ENCODE measurements around the gene BST1.

DNA sequence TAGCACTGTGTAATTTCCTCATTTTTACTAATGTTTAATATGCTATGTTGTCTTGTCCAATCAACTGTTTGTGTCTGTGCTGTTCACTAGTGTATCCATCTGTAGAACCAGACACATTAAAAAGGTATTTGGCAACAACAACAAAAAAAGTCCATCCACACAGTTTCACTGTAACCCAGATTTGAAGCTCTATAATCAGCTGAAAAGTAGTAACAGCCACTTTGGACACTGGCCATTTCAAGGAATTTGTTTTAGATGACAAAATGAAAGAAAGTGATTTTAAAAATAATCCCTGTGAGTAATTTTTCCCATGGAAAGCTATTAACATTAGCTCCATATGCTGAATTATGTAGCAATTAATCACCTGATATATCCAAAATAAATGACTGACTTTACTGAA is 45.5 kb upstream of the BST1 start:
- TF ChIP-seq, protein P1, sequence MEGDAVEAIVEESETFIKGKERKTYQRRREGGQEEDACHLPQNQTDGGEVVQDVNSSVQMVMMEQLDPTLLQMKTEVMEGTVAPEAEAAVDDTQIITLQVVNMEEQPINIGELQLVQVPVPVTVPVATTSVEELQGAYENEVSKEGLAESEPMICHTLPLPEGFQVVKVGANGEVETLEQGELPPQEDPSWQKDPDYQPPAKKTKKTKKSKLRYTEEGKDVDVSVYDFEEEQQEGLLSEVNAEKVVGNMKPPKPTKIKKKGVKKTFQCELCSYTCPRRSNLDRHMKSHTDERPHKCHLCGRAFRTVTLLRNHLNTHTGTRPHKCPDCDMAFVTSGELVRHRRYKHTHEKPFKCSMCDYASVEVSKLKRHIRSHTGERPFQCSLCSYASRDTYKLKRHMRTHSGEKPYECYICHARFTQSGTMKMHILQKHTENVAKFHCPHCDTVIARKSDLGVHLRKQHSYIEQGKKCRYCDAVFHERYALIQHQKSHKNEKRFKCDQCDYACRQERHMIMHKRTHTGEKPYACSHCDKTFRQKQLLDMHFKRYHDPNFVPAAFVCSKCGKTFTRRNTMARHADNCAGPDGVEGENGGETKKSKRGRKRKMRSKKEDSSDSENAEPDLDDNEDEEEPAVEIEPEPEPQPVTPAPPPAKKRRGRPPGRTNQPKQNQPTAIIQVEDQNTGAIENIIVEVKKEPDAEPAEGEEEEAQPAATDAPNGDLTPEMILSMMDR (conservative IDR thresholded peaks at IDR 0.05; ENCODE audit: low read depth, low read length): no peak
- TF ChIP-seq EZH2 (IDR thresholded peaks at IDR 0.05; ENCODE audit: low read length, unreplicated experiment): no peak
- no peak for TF ChIP-seq EZH2phosphoT487 (IDR thresholded peaks at IDR 0.05; ENCODE audit: borderline replicate concordance, low read length)
